Esophagus (tissue), 2 donors: ENCODE results near the gene STPG4. TPM values are rescaled to one million over a fixed set of nuclear protein-coding genes. Genes with fewer than 3 reads are reported as not detected.

Source experiments
- H3K27ac ChIP-seq, 2 donors: one replicate each; pipeline ENCODE4 v1.5.1; 2013; ENCODE audit warnings: low read depth in 2 of 2, mild to moderate bottlenecking in 2 of 2, inconsistent platforms in 1 of 2, low read length in 1 of 2, moderate library complexity in 1 of 2
- H3K27me3 ChIP-seq, 2 donors: one replicate each; pipeline ENCODE4 v1.6.1; 2013; ENCODE audit warnings: low read length in 2 of 2, control low read depth in 1 of 2, mild to moderate bottlenecking in 1 of 2; ENCODE audit not compliant: insufficient read depth in 2 of 2, control insufficient read depth in 1 of 2
- H3K36me3 ChIP-seq, 2 donors: one replicate each; pipeline ENCODE4 v1.6.1; 2013; ENCODE audit warnings: low read length in 1 of 2; ENCODE audit not compliant: control insufficient read depth in 2 of 2, insufficient read depth in 2 of 2
- H3K4me1 ChIP-seq, 2 donors: one replicate each; pipeline ENCODE4 v1.6.1; 2013; ENCODE audit warnings: low read length in 1 of 2; ENCODE audit not compliant: control insufficient read depth in 2 of 2, insufficient read depth in 2 of 2
- H3K4me3 ChIP-seq, 2 donors: one replicate each; pipeline ENCODE4 v1.5.1; 2013; ENCODE audit warnings: low read length in 2 of 2, mild to moderate bottlenecking in 2 of 2, low read depth in 1 of 2, moderate library complexity in 1 of 2
- H3K9me3 ChIP-seq, 2 donors: one replicate each; pipeline ENCODE4 v1.6.1; 2013; ENCODE audit warnings: mild to moderate bottlenecking in 2 of 2, low read depth in 1 of 2, low read length in 1 of 2, moderate library complexity in 1 of 2; ENCODE audit not compliant: control insufficient read depth in 2 of 2, insufficient read depth in 1 of 2
- WGBS, 2 donors: extraction: QIAGEN DNeasy Blood & Tissue Kit; methylation state at CpG; one replicate each; pipeline ENCODE4 v1.1.7; 2013; 5-methylcytosine and 5-hydroxymethylcytosine counted together
- polyA plus RNA-seq, 2 donors: library from polyadenylated mRNA; stranded (reverse); fragments of 200-250 nt; gene quantifications; one replicate each; pipeline ENCODE4 v1.2.3, GENCODE V29; 2013
- donor health status: healthy with polysubstance abuse.
- donor health status: Bipolar disorder and iron deficiency.

The STPG4 gene
- polyA plus RNA-seq, result not detected

GRCh38 chr2:47155091-47155876, at the start of gene STPG4:
STPG4 (minus strand) TSS chr2:47155308; CDS start chr2:47155251, 57 bp downstream.
- WGBS, 2 donors, result 87 to 89% methylated on average over 30 of the region's 30 CpGs
- H3K27ac ChIP-seq, result no peak within 1 kb of the TSS
- peaks cover 0 to 4% of the 10 kb centered on the region in 2 donors for H3K36me3 ChIP-seq
- H3K27me3 ChIP-seq, result no peaks in the 10 kb centered on the region
- H3K4me3 ChIP-seq, result no peak within 1 kb of the TSS
- no peaks in the 10 kb centered on the region for H3K9me3 ChIP-seq
- no peaks in the 10 kb centered on the region for H3K4me1 ChIP-seq

- 75 to 77% methylated on average over 3 of the region's 3 CpGs for WGBS, 2 donors
These were observed 49.6 kb upstream of the STPG4 start for GRCh38 chr2:47204691-47205090.

GRCh38 chr2:47203995-47204394, 48.9 kb upstream of the STPG4 start:
- H3K27me3 ChIP-seq, result no peaks in the 10 kb centered on the region
- no peaks in the 10 kb centered on the region for H3K36me3 ChIP-seq
- H3K9me3 ChIP-seq, result no peaks in the 10 kb centered on the region
- H3K27ac ChIP-seq, result no peak overlapping the region
- no peaks in the 10 kb centered on the region for H3K4me1 ChIP-seq
- 71 to 83% methylated on average over 4 of the region's 4 CpGs for WGBS, 2 donors
- H3K4me3 ChIP-seq, result no peak overlapping the region

More at GRCh38 chr2:47204691-47205090, 49.6 kb upstream of the STPG4 start:
- Histone ChIP-seq H3K9me3 (no peaks in the 10 kb centered on the region), H3K27me3 (no peaks in the 10 kb centered on the region), H3K36me3 (no peaks in the 10 kb centered on the region), H3K27ac (no peak overlapping the region), H3K4me3 (no peak overlapping the region), H3K4me1 (no peaks in the 10 kb centered on the region)

- no peaks in the 10 kb centered on the region for H3K4me1 ChIP-seq
- H3K4me3 ChIP-seq, result no peak overlapping the region
- no peaks in the 10 kb centered on the region for H3K27me3 ChIP-seq
- no peaks in the 10 kb centered on the region for H3K9me3 ChIP-seq
- 72 to 80% methylated on average over 2 of the region's 2 CpGs for WGBS, 2 donors
- no peaks in the 10 kb centered on the region for H3K36me3 ChIP-seq
- H3K27ac ChIP-seq, result no peak overlapping the region
These were observed 46.1 kb upstream of the STPG4 start for GRCh38 chr2:47201224-47201623.

- 83 to 85% methylated on average over 3 of the region's 3 CpGs for WGBS, 2 donors
- H3K27me3 ChIP-seq, result no peaks in the 10 kb centered on the region
- no peak overlapping the region for H3K4me3 ChIP-seq
- no peak overlapping the region for H3K27ac ChIP-seq
- no peaks in the 10 kb centered on the region for H3K9me3 ChIP-seq
- no peaks in the 10 kb centered on the region for H3K4me1 ChIP-seq
- no peaks in the 10 kb centered on the region for H3K36me3 ChIP-seq
These were observed 43.9 kb upstream of the STPG4 start for GRCh38 chr2:47198985-47199451.

- WGBS, 2 donors, result 93 to 94% methylated on average over 1 of the region's 1 CpG
- no peak overlapping the region for H3K27ac ChIP-seq
These were observed 41.4 kb upstream of the STPG4 start for GRCh38 chr2:47196499-47196898.

GRCh38 chr2:47196046-47196445, 40.9 kb upstream of the STPG4 start:
- no peaks in the 10 kb centered on the region for H3K27me3 ChIP-seq
- no peaks in the 10 kb centered on the region for H3K36me3 ChIP-seq
- no peak overlapping the region for H3K27ac ChIP-seq
- no peaks in the 10 kb centered on the region for H3K4me1 ChIP-seq
- no peak overlapping the region for H3K4me3 ChIP-seq
- 88 to 94% methylated on average over 2 of the region's 2 CpGs for WGBS, 2 donors
- no peaks in the 10 kb centered on the region for H3K9me3 ChIP-seq

More at GRCh38 chr2:47196499-47196898, 41.4 kb upstream of the STPG4 start:
- Histone ChIP-seq H3K9me3 (no peaks in the 10 kb centered on the region), H3K27me3 (no peaks in the 10 kb centered on the region), H3K4me1 (no peaks in the 10 kb centered on the region), H3K36me3 (no peaks in the 10 kb centered on the region), H3K4me3 (no peak overlapping the region)

- WGBS, 2 donors, result 88 to 96% methylated on average over 3 of the region's 3 CpGs
- H3K27ac ChIP-seq, result no peak overlapping the region
- H3K36me3 ChIP-seq, result no peaks in the 10 kb centered on the region
- no peaks in the 10 kb centered on the region for H3K4me1 ChIP-seq
- no peaks in the 10 kb centered on the region for H3K27me3 ChIP-seq
- no peak overlapping the region for H3K4me3 ChIP-seq
- no peaks in the 10 kb centered on the region for H3K9me3 ChIP-seq
These were observed 40.0 kb upstream of the STPG4 start for GRCh38 chr2:47195148-47195547.

- no peak overlapping the region for H3K27ac ChIP-seq
- no peaks in the 10 kb centered on the region for H3K4me1 ChIP-seq
- no peaks in the 10 kb centered on the region for H3K9me3 ChIP-seq
- H3K27me3 ChIP-seq, result no peaks in the 10 kb centered on the region
- H3K36me3 ChIP-seq, result no peaks in the 10 kb centered on the region
- H3K4me3 ChIP-seq, result no peak overlapping the region
These were observed 39.3 kb upstream of the STPG4 start for GRCh38 chr2:47194410-47194809.

GRCh38 chr2:47193607-47194006, 38.5 kb upstream of the STPG4 start:
- Histone ChIP-seq H3K9me3 (no peaks in the 10 kb centered on the region), H3K4me1 (no peaks in the 10 kb centered on the region), H3K27me3 (no peaks in the 10 kb centered on the region), H3K36me3 (no peaks in the 10 kb centered on the region), H3K4me3 (no peak overlapping the region), H3K27ac (no peak overlapping the region)
- WGBS, 2 donors, result 80 to 81% methylated on average over 6 of the region's 6 CpGs
